22Rv1 (cell line): ENCODE measurements around the gene FAM163B.

Experiments
- H3K27ac ChIP-seq: fragments of 450-650 bp; 2 replicates; pipeline ENCODE4 v1.5.1; 2017
- CTCF ChIP-seq: fragments of 450-650 bp; IDR thresholded peaks from 2 replicates; pipeline ENCODE4 v1.5.1; 2017; ENCODE audit warnings: mild to moderate bottlenecking
- ZFX ChIP-seq: fragments of 450-650 bp; IDR thresholded peaks from 2 replicates; pipeline ENCODE4 v1.6.1; 2017; ENCODE audit warnings: antibody characterized with exemption, borderline replicate concordance

The FAM163B gene

DNA sequence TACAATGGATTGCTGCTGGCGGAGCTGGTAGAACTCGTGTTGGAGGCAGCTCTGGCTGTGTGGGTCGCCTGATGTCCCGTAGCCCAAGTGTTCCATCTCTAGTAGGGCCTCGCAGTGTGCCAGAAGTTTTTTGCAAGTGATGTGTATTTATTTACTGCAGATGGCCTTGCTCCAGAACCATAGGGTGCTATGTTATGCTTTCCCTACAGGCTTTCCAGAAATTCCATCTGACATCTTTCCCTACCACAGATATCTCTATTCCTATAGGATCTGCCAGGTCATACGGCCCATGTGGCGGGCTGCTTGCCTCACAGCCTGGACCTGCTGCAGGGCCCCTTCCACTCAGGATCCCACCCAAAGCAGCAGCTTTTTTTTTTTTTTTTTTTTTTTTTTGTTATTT is 57.7 kb downstream of the FAM163B start:
- no peak overlapping the region for H3K27ac ChIP-seq

GRCh38 chr9:133547116-133547515 is 62.1 kb downstream of the FAM163B start:
- TF ChIP-seq ZFX = no peak
- TF ChIP-seq CTCF = no peak
- H3K27ac ChIP-seq = no peak overlapping the region

More for the DNA sequence above, 57.7 kb downstream of the FAM163B start:
- TF ChIP-seq CTCF = no peak
- no peak for TF ChIP-seq ZFX

DNA sequence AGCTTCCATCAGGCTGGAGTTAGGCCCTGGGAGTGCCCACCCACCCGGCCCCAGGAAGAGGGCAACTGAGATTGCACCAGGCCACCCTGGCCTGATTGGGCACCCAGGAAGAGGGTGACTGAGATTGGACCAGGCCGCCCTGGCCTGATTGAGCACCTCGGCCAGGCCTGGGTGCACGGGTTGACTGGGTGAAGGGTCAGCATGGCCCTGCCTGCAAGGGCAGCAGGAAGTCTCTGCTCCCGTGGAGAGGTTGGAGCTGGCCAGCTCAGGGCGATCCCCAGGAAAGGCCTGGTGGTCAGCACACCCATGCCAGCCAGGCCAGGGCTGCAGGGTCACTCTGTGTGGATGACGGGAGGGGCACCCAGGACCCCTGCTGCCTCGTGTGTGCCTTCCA is 62.9 kb downstream of the FAM163B start:
- no peak overlapping the region for H3K27ac ChIP-seq
- TF ChIP-seq CTCF (no peak), ZFX (no peak)

- no peak for TF ChIP-seq ZFX
- no peak for TF ChIP-seq CTCF
- no peak overlapping the region for H3K27ac ChIP-seq
Observed at GRCh38 chr9:133545494-133546286, 63.5 kb downstream of the FAM163B start.

DNA sequence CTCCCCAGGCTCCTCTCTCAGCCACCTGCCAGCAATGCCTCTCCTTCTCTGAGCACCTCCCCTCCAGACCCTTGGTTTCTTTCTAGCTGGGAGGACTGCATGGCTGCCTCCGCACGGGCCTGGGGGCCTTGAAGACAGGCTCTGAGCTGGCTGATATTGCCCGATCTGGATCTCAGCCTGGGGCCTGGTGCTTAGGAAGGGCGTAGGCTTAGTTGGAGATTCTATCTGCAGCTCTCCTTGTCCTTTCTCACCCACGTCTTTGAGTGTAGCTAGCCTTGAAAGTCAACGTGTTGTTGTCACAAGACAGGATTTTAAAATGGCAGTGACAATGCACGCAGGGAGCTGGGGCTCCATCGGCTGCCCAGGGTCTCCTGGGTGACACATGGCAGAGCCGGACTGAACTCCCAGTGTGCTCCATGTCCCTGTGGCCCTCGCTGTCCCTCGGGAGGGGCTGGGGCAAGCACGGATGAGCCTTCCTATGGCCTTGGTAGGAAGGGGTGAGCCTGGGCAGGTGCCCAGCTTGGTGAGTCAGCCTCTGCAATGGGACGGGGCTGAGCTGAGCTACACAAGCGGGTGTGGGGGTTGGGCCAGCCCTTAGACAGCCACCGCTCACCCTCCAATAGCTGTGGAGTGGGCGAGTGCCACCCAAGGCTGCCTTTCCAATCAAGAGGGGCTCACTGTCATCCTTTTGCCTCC is 65.3 kb downstream of the FAM163B start:
- H3K27ac ChIP-seq = no peak overlapping the region
- TF ChIP-seq ZFX = no peak
- no peak for TF ChIP-seq CTCF

- TF ChIP-seq ZFX = no peak
- TF ChIP-seq CTCF = no peak
- H3K27ac ChIP-seq = no peak overlapping the region
Observed at GRCh38 chr9:133542002-133542401, 67.2 kb downstream of the FAM163B start.

GRCh38 chr9:133540698-133541025 is 68.5 kb downstream of the FAM163B start:
- TF ChIP-seq CTCF (no peak), ZFX (no peak)
- H3K27ac ChIP-seq = no peak overlapping the region
